HG02759 (cell line): Measurements from ENCODE around the gene BHLHE23.
"Not testable (repeated sequence)": the region's sequence is repeated elsewhere in the genome, so short reads cannot be mapped to it uniquely, and the experiment has no call there.

Source experiments
- ATAC-seq: cut with Tn5 transposase; IDR thresholded peaks from one replicate; pipeline ENCODE4 v1.9.1; 2021; ENCODE audit warnings: mild to moderate bottlenecking, moderate library complexity; ENCODE audit not compliant: unreplicated experiment

BHLHE23 gene

GRCh38 chr20:62962891-62963613, 43.7 kb downstream of the BHLHE23 start:
- ATAC-seq, result no peak

GRCh38 chr20:62962221-62962879, 44.4 kb downstream of the BHLHE23 start:
- ATAC-seq, result no peak

- no peak for ATAC-seq
Measured at GRCh38 chr20:62961799-62962198, 45.0 kb downstream of the BHLHE23 start.

- no peak for ATAC-seq
Measured at GRCh38 chr20:62961310-62961783, 45.4 kb downstream of the BHLHE23 start.

- not testable (repeated sequence) for ATAC-seq
Measured at GRCh38 chr20:62960446-62961309, 46.1 kb downstream of the BHLHE23 start.

- ATAC-seq, result no peak
Measured at GRCh38 chr20:62959998-62960436, 46.7 kb downstream of the BHLHE23 start.

GRCh38 chr20:62959101-62959971, 47.4 kb downstream of the BHLHE23 start:
- ATAC-seq, result no peak

GRCh38 chr20:62958388-62959100, 48.2 kb downstream of the BHLHE23 start:
- ATAC-seq, result no peak

- no peak for ATAC-seq
Measured at GRCh38 chr20:62957136-62958117, 49.3 kb downstream of the BHLHE23 start.

GRCh38 chr20:62956387-62957135, 50.2 kb downstream of the BHLHE23 start:
- no peak for ATAC-seq
